ENCODE results near the gene SPEN.

DNA sequence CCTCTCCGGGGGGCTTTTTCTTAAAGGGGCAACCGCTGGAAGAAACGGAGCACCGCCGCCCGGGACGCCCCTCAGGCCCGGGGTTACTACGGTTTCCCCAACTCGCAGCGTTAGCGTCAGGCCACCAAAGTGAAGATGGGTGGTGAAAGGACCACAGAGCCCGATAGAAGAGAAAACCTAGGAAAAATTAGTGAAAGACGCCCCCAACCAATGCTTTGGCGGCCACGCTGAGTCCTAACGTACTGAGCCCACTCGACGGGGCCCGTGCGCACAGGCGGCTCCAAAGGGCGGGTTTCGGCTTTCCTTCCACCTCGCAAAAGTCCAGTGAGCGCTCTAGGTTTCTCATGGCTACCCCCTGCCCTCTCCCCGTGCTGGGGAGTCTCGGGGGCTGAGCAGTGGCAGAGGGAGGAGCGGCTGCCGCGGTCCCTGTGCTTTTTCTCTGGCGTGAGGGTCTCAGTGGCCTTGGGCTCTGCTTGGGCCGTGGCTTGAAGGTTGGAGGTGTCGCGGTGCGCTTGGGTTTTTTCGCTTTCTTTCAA is 12.2 kb upstream of the SPEN start:
- TF ChIP-seq, protein P1, sequence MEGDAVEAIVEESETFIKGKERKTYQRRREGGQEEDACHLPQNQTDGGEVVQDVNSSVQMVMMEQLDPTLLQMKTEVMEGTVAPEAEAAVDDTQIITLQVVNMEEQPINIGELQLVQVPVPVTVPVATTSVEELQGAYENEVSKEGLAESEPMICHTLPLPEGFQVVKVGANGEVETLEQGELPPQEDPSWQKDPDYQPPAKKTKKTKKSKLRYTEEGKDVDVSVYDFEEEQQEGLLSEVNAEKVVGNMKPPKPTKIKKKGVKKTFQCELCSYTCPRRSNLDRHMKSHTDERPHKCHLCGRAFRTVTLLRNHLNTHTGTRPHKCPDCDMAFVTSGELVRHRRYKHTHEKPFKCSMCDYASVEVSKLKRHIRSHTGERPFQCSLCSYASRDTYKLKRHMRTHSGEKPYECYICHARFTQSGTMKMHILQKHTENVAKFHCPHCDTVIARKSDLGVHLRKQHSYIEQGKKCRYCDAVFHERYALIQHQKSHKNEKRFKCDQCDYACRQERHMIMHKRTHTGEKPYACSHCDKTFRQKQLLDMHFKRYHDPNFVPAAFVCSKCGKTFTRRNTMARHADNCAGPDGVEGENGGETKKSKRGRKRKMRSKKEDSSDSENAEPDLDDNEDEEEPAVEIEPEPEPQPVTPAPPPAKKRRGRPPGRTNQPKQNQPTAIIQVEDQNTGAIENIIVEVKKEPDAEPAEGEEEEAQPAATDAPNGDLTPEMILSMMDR (IDR thresholded peaks at IDR 0.05): no peak
- TF ChIP-seq POLR2A (IDR thresholded peaks at IDR 0.05): no peak
